ENCODE measurements around the gene HIVEP3.

Gene HIVEP3

DNA sequence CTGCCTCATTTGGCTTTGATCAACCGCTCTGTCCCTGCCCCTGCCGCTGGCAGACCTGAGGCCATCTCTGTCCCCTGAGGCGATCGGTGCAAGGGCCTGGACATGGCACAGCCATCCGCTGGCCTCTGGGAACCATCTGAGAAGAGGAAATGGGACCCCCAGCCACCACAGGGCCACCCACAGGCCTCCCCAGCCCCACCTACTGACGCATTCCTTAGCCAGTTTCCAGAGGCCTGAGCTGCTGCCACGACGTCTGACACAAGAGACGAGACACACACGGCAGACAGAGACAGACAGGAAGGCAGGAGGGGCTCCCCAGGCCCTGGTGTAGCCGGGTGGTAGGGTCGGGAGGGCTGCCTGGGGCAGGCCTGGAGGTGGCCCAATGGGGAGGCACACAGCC lies 397.0 kb downstream of the HIVEP3 start:
- H3K4me3 ChIP-seq (ENCODE audit: low read length): no peak overlapping the region
- TF ChIP-seq, protein P1, sequence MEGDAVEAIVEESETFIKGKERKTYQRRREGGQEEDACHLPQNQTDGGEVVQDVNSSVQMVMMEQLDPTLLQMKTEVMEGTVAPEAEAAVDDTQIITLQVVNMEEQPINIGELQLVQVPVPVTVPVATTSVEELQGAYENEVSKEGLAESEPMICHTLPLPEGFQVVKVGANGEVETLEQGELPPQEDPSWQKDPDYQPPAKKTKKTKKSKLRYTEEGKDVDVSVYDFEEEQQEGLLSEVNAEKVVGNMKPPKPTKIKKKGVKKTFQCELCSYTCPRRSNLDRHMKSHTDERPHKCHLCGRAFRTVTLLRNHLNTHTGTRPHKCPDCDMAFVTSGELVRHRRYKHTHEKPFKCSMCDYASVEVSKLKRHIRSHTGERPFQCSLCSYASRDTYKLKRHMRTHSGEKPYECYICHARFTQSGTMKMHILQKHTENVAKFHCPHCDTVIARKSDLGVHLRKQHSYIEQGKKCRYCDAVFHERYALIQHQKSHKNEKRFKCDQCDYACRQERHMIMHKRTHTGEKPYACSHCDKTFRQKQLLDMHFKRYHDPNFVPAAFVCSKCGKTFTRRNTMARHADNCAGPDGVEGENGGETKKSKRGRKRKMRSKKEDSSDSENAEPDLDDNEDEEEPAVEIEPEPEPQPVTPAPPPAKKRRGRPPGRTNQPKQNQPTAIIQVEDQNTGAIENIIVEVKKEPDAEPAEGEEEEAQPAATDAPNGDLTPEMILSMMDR (IDR thresholded peaks at IDR 0.05; ENCODE audit: insufficient read depth, low read depth, low read length, missing control alignments): no peak
- DNase-seq (ENCODE audit: low read depth): no peak

GRCh38 chr1:41520951-41521752 lies 397.6 kb downstream of the HIVEP3 start:
- TF ChIP-seq, protein P1 (IDR thresholded peaks at IDR 0.05; ENCODE audit: insufficient read depth, low read depth, low read length, missing control alignments): no peak
- no peak for DNase-seq (ENCODE audit: low read depth)

DNA sequence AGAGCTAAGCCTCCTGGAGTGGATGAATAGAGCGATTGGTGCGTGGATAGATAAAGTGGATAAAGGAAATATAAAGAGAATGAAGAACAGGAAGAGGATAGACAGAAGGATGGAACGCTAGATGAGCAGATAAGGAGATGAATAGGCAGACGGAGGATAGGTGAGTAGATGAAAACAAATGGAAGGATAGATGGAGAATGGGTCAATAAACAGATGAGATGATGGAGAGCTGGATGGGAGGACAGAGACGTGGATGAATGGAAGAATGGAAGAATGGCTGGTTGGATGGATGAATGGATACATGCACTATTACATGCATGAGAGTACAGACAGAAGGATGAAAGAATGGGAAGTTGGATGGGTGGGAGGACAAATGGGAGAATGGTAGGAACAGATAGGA lies 399.1 kb downstream of the HIVEP3 start:
- no peak for DNase-seq (ENCODE audit: low read depth)
- TF ChIP-seq, protein P1 (IDR thresholded peaks at IDR 0.05; ENCODE audit: insufficient read depth, low read depth, low read length, missing control alignments): no peak
- H3K4me3 ChIP-seq (ENCODE audit: low read length): no peak overlapping the region

More at GRCh38 chr1:41520951-41521752, 397.6 kb downstream of the HIVEP3 start:
- no peak overlapping the region for H3K4me3 ChIP-seq (ENCODE audit: low read length)

GRCh38 chr1:41518471-41518870 lies 400.3 kb downstream of the HIVEP3 start:
- no peak overlapping the region for H3K4me3 ChIP-seq (ENCODE audit: low read length)
- DNase-seq (ENCODE audit: low read depth): no peak
- TF ChIP-seq, protein P1 (IDR thresholded peaks at IDR 0.05; ENCODE audit: insufficient read depth, low read depth, low read length, missing control alignments): no peak

DNA sequence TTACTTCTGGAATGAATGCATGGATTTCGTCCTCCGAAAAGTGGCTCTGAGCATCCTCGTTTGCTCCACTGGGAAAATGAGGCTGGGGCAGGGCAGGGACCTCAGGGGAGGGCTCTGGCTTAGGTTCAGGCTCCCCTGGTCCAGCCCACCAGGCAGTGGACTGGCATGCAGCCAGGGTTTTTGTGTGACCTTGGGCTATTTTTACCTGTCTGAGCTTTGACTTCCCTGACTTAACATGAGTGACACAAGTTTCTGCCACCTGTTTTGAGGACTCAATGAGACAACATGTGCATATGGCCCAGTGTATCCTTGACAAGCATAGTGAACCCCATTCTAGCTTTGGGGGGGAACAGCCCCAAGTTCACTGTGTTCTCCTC lies 401.7 kb downstream of the HIVEP3 start:
- H3K4me3 ChIP-seq (ENCODE audit: low read length): no peak overlapping the region
- no peak for DNase-seq (ENCODE audit: low read depth)
- TF ChIP-seq, protein P1 (IDR thresholded peaks at IDR 0.05; ENCODE audit: insufficient read depth, low read depth, low read length, missing control alignments): no peak

GRCh38 chr1:41516168-41517061 lies 402.3 kb downstream of the HIVEP3 start:
- H3K4me3 ChIP-seq (ENCODE audit: low read length): peak overlapping the region; percentile 33
- DNase-seq (ENCODE audit: low read depth): peak; percentile 83
- TF ChIP-seq, protein P1 (IDR thresholded peaks at IDR 0.05; ENCODE audit: insufficient read depth, low read depth, low read length, missing control alignments): peak; percentile 69

Measured in epithelial cell of esophagus (primary cell).